Loucy (cell line): Measurements from ENCODE around the gene DOCK10.

Experiments used
- H2AFZ ChIP-seq: fragments of 200-600 bp; sonication (generic); 2 replicates; pipeline ENCODE4 v1.6.0; 2016; ENCODE audit warnings: antibody characterized with exemption, mild to moderate bottlenecking, low read length, moderate library complexity
- H3F3A ChIP-seq: fragments of 200-600 bp; 2 replicates; pipeline ENCODE4 v1.6.0; 2016; ENCODE audit warnings: antibody characterized with exemption, low read depth, mild to moderate bottlenecking
- H3K27me3 ChIP-seq: fragments of 200-600 bp; sonication (generic); 2 replicates; pipeline ENCODE4 v1.6.1; 2014; ENCODE audit warnings: low read length, mild to moderate bottlenecking; ENCODE audit not compliant: insufficient read depth, poor library complexity, severe bottlenecking
- H3K36me3 ChIP-seq: fragments of 200-600 bp; sonication (generic); 2 replicates; pipeline ENCODE4 v1.6.1; 2016; ENCODE audit warnings: low read length; ENCODE audit not compliant: insufficient read depth
- H3K4me1 ChIP-seq: fragments of 200-600 bp; sonication (generic); 2 replicates; pipeline ENCODE4 v1.5.1; 2014; ENCODE audit warnings: low read length, mild to moderate bottlenecking; ENCODE audit not compliant: insufficient read depth, poor library complexity, severe bottlenecking
- H3K4me2 ChIP-seq: fragments of 200-600 bp; sonication (generic); 2 replicates; pipeline ENCODE4 v1.6.0; 2014; ENCODE audit warnings: antibody characterized with exemption, low read length, low read depth, mild to moderate bottlenecking; ENCODE audit not compliant: poor library complexity, severe bottlenecking
- H3K4me3 ChIP-seq: fragments of 200-600 bp; sonication (generic); 2 replicates; pipeline ENCODE4 v1.5.1; 2014; ENCODE audit warnings: low read length, mild to moderate bottlenecking, mixed read lengths; ENCODE audit not compliant: poor library complexity, severe bottlenecking
- H3K79me2 ChIP-seq: fragments of 200-600 bp; sonication (generic); 2 replicates; pipeline ENCODE4 v1.6.1; 2014; ENCODE audit warnings: low read length; ENCODE audit not compliant: insufficient read depth
- H3K9ac ChIP-seq: fragments of 200-600 bp; sonication (generic); 2 replicates; pipeline ENCODE4 v1.6.0; 2014; ENCODE audit warnings: mild to moderate bottlenecking, low read depth, low read length, moderate library complexity; ENCODE audit not compliant: poor library complexity, severe bottlenecking
- H3K9me2 ChIP-seq: fragments of 200-600 bp; sonication (generic); replicated peaks from 2 replicates; pipeline ENCODE4 v1.6.1; 2016; ENCODE audit warnings: low read depth, low read length, mixed read lengths
- H3K9me3 ChIP-seq: fragments of 200-600 bp; sonication (generic); 2 replicates; pipeline ENCODE4 v1.6.1; 2014; ENCODE audit warnings: mild to moderate bottlenecking, antibody characterized with exemption, low read length, low read depth; ENCODE audit not compliant: insufficient read depth
- H4K20me1 ChIP-seq: fragments of 200-600 bp; sonication (generic); 2 replicates; pipeline ENCODE4 v1.6.0; 2014; ENCODE audit warnings: antibody characterized with exemption, low read length, mild to moderate bottlenecking; ENCODE audit not compliant: insufficient read depth, poor library complexity, severe bottlenecking
- CTCF ChIP-seq: fragments of 200-600 bp; sonication (generic); conservative IDR thresholded peaks from 2 replicates; pipeline ENCODE4 v1.5.1; 2014; ENCODE audit warnings: mild to moderate bottlenecking, antibody characterized with exemption, low read length
- EZH2phosphoT487 ChIP-seq: fragments of 200-600 bp; IDR thresholded peaks from 2 replicates; pipeline ENCODE4 v1.6.1; 2018; ENCODE audit warnings: antibody characterized with exemption, mild to moderate bottlenecking, moderate library complexity, borderline replicate concordance

DOCK10 gene

GRCh38 chr2:224876522-224876921, 165.7 kb downstream of the DOCK10 start:
- no peaks in the 10 kb centered on the region for H3K4me1 ChIP-seq

GRCh38 chr2:224875841-224876240, 166.4 kb downstream of the DOCK10 start:
- Histone ChIP-seq H3K4me1 (no peaks in the 10 kb centered on the region), H3K4me2 (no peak overlapping the region)

More at GRCh38 chr2:224876522-224876921, 165.7 kb downstream of the DOCK10 start:
- Histone ChIP-seq H3K36me3 (peaks cover 89% of the 10 kb centered on the region), H3K9me2 (no peaks in the 10 kb centered on the region), H3K4me3 (no peak overlapping the region), H3K4me2 (no peak overlapping the region), H3K79me2 (no peaks in the 10 kb centered on the region), H3F3A (no peaks in the 10 kb centered on the region), H2AFZ (no peak overlapping the region), H3K27me3 (no peaks in the 10 kb centered on the region), H3K9ac (no peak overlapping the region), H3K9me3 (no peaks in the 10 kb centered on the region), H4K20me1 (no peaks in the 10 kb centered on the region)
- no peak for TF ChIP-seq EZH2phosphoT487
- no peak for TF ChIP-seq CTCF

GRCh38 chr2:224875153-224875552, 167.1 kb downstream of the DOCK10 start:
- peaks cover 87% of the 10 kb centered on the region for H3K36me3 ChIP-seq
- no peaks in the 10 kb centered on the region for H3K79me2 ChIP-seq
- H3K9me2 ChIP-seq, result no peaks in the 10 kb centered on the region
- no peak for TF ChIP-seq EZH2phosphoT487
- no peak for TF ChIP-seq CTCF
- no peak overlapping the region for H3K4me3 ChIP-seq
- no peak overlapping the region for H2AFZ ChIP-seq
- no peaks in the 10 kb centered on the region for H3F3A ChIP-seq
- no peaks in the 10 kb centered on the region for H4K20me1 ChIP-seq
- H3K9ac ChIP-seq, result no peak overlapping the region
- no peaks in the 10 kb centered on the region for H3K27me3 ChIP-seq
- H3K9me3 ChIP-seq, result no peaks in the 10 kb centered on the region
- H3K4me2 ChIP-seq, result no peak overlapping the region
- H3K4me1 ChIP-seq, result no peaks in the 10 kb centered on the region

More at GRCh38 chr2:224875841-224876240, 166.4 kb downstream of the DOCK10 start:
- TF ChIP-seq EZH2phosphoT487 (no peak), CTCF (no peak)
- no peak overlapping the region for H3K9ac ChIP-seq
- H3K79me2 ChIP-seq, result no peaks in the 10 kb centered on the region
- H4K20me1 ChIP-seq, result no peaks in the 10 kb centered on the region
- no peaks in the 10 kb centered on the region for H3K9me3 ChIP-seq
- H2AFZ ChIP-seq, result no peak overlapping the region
- H3K4me3 ChIP-seq, result no peak overlapping the region
- no peaks in the 10 kb centered on the region for H3F3A ChIP-seq
- no peaks in the 10 kb centered on the region for H3K27me3 ChIP-seq
- no peaks in the 10 kb centered on the region for H3K9me2 ChIP-seq
- H3K36me3 ChIP-seq, result peaks cover 89% of the 10 kb centered on the region
